A673 (cell line): Measurements from ENCODE around the gene SOST.
A peak's percentile ranks its signal among the peaks of the same experiment; 100 is the strongest.

Experiments
- EZH2 ChIP-seq: fragments of 200-600 bp; sonication (generic); IDR thresholded peaks from 2 replicates; pipeline ENCODE4 v1.6.1; 2017; ENCODE audit warnings: borderline replicate concordance, low read depth, mild to moderate bottlenecking, mixed read lengths, antibody characterized with exemption, low read length; ENCODE audit not compliant: poor library complexity, severe bottlenecking
- TF ChIP-seq, protein P1 (sequence below): fragments of 300-800, 200-600 bp; sonication (generic); conservative IDR thresholded peaks from 2 replicates; pipeline ENCODE4 v1.5.1; 2017; ENCODE audit warnings: low read depth, mild to moderate bottlenecking, antibody characterized with exemption, low read length, moderate library complexity, mixed read lengths

DNA sequence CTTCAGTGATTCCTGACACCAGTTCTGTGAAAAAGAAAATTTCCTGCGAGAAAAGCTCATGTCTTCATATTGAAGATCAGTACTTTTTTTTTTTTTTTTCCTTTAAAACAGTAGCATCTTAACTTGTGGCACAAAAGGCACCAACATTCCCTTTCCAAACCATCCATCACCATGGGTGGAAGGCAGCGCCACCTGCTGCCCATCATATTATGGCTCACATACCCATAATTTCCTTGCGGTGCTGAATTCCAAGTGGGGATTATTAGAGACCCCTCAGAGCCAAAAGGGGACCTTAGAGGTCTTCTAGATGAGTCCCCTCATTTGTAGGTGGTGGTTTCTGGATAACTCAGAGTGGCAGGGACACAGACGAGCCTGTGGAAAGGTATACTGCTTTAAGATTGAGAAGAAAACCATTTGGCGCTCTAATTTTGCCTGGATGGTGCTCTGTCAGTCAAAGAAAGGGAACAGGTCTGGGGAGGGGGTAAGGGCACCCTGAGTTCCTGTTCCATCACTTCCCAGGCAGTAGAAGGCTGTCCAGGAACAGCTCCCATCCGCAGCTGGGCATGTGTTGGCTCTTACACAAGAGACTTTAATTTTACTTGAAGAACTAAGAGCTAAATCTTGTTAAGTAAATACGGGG, 7.9 kb upstream of the SOST start:
- TF ChIP-seq, protein P1, sequence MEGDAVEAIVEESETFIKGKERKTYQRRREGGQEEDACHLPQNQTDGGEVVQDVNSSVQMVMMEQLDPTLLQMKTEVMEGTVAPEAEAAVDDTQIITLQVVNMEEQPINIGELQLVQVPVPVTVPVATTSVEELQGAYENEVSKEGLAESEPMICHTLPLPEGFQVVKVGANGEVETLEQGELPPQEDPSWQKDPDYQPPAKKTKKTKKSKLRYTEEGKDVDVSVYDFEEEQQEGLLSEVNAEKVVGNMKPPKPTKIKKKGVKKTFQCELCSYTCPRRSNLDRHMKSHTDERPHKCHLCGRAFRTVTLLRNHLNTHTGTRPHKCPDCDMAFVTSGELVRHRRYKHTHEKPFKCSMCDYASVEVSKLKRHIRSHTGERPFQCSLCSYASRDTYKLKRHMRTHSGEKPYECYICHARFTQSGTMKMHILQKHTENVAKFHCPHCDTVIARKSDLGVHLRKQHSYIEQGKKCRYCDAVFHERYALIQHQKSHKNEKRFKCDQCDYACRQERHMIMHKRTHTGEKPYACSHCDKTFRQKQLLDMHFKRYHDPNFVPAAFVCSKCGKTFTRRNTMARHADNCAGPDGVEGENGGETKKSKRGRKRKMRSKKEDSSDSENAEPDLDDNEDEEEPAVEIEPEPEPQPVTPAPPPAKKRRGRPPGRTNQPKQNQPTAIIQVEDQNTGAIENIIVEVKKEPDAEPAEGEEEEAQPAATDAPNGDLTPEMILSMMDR: peak; percentile 73
- TF ChIP-seq EZH2: no peak
